Suprapubic skin (tissue), 3 donors: ENCODE measurements around the gene PDZRN3.

ENCODE experiments used
- POLR2A ChIP-seq, 2 donors: fragments of 450-650 bp; IDR thresholded peaks; one replicate each; pipeline ENCODE4 v1.6.1; 2017; ENCODE audit warnings: antibody characterized with exemption in 2 of 2, mild to moderate bottlenecking in 2 of 2, moderate library complexity in 2 of 2
- TF ChIP-seq, protein P1 (sequence below), 2 donors: fragments of 200-600 bp in 1 of 2; fragments of 450-650 bp in 1 of 2; sonication (generic) in 1 of 2; IDR thresholded peaks; one replicate each; pipeline ENCODE4 v1.5.1; 2016 to 2019; ENCODE audit warnings: antibody characterized with exemption in 2 of 2, mild to moderate bottlenecking in 1 of 2, moderate library complexity in 1 of 2

DNA sequence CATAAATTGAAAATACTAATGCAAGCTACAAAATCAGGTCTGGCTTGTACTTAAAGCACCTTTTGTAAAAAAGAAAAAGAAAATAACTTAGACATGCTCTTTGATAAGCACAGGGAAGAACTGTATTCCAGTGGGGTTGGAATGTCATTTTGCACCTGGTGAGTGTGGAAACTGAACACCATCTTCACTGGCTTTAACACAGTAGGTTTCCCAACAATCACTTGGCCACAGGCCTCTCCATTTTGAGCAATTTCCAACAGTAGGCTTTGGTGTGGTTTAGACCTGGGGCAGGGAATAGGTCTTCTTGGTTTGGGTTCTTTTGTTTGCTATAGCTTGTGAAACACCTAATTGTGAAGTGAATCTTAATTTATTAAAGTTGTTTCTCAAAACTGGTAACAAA is 18.9 kb downstream of the PDZRN3 start:
- TF ChIP-seq, protein P1, sequence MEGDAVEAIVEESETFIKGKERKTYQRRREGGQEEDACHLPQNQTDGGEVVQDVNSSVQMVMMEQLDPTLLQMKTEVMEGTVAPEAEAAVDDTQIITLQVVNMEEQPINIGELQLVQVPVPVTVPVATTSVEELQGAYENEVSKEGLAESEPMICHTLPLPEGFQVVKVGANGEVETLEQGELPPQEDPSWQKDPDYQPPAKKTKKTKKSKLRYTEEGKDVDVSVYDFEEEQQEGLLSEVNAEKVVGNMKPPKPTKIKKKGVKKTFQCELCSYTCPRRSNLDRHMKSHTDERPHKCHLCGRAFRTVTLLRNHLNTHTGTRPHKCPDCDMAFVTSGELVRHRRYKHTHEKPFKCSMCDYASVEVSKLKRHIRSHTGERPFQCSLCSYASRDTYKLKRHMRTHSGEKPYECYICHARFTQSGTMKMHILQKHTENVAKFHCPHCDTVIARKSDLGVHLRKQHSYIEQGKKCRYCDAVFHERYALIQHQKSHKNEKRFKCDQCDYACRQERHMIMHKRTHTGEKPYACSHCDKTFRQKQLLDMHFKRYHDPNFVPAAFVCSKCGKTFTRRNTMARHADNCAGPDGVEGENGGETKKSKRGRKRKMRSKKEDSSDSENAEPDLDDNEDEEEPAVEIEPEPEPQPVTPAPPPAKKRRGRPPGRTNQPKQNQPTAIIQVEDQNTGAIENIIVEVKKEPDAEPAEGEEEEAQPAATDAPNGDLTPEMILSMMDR (IDR thresholded peaks at IDR 0.05) = no peak
- TF ChIP-seq POLR2A (IDR thresholded peaks at IDR 0.05) = no peak
